ENCODE measurements around the gene HIGD2A. TPM values are rescaled to one million over a fixed set of nuclear protein-coding genes. Genes with fewer than 3 reads are reported as not detected.
"Not testable (repeated sequence)": the region's sequence is repeated elsewhere in the genome, so short reads cannot be mapped to it uniquely, and the experiment has no call there.

Gene HIGD2A
- total RNA-seq, 4 donors from 2014 or later: 105 to 134 (median 116) TPM

DNA sequence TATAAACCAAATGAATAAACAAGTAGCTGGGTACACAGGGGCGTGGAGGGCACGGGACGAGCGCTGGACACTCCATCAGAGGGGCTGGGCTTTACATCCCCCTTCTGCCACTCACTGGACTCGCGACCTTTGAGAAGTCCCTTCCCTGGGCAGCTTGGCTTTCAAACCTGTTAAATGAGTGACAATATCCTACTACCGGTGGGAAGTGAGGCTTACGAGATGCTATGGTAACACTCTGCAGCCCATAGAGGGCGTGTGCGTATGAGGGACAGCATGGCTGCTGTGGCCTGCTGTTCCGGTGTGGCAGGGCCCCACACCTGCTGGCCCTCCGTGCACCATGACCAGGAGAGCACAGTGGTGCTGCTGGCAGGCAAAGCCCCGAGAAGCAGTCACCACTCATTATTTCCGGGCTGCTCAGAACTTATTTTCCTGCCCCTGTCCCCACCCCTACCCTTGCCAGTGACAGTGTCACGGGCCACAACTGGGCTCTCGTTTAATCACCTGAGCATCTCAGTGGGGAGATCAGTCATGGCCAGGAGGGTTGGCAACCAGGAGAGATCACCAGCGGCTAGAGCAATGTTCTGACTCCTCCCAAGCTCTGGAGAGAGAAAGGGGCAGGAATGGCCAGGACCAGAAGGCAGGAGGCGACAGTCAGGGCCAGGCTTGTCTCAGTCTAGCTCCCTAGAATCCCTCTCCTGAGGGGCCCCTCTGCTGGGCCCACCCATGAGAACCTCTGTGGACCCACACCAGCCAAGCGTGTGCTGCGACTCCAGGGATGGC is 17.3 kb downstream of the HIGD2A start:
- DNase-seq (ENCODE audit: low spot score): no peak
- TF ChIP-seq, protein P1, sequence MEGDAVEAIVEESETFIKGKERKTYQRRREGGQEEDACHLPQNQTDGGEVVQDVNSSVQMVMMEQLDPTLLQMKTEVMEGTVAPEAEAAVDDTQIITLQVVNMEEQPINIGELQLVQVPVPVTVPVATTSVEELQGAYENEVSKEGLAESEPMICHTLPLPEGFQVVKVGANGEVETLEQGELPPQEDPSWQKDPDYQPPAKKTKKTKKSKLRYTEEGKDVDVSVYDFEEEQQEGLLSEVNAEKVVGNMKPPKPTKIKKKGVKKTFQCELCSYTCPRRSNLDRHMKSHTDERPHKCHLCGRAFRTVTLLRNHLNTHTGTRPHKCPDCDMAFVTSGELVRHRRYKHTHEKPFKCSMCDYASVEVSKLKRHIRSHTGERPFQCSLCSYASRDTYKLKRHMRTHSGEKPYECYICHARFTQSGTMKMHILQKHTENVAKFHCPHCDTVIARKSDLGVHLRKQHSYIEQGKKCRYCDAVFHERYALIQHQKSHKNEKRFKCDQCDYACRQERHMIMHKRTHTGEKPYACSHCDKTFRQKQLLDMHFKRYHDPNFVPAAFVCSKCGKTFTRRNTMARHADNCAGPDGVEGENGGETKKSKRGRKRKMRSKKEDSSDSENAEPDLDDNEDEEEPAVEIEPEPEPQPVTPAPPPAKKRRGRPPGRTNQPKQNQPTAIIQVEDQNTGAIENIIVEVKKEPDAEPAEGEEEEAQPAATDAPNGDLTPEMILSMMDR (IDR thresholded peaks at IDR 0.05): no peak
- no peak for ATAC-seq (ENCODE audit: low FRiP score)

DNA sequence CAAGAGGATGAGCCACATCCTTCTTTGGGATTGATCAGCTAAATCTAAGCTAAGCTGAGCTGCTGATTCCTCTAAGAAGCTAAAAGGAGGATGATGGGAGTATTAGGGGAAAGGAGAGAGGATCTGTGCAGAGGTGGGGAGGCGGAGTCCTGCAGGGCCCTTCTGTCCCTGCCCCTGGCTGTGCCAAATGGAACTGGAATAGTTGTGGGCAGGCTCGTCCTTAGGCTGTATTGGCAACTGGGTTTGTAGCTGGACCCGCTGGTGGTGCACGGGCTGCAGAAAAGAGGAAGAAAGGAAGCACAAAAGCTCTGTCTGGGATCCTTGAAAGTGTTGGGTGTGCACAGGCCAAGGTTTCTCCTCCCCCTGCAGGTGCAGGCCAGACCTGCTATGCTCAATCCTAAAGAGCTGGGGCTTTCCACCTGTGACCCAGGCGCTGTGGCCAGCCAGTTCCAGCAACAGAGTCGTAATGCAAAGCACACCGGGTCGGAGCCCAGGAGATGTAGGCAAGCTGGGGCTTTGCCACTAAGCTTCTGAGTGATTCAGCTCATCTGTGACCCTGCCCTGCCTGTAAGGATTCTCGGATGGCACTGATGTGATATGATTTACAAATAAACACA is 18.0 kb downstream of the HIGD2A start:
- DNase-seq (ENCODE audit: low spot score) (no peak), ATAC-seq (ENCODE audit: low FRiP score) (no peak)
- TF ChIP-seq, protein P1 (IDR thresholded peaks at IDR 0.05): no peak

DNA sequence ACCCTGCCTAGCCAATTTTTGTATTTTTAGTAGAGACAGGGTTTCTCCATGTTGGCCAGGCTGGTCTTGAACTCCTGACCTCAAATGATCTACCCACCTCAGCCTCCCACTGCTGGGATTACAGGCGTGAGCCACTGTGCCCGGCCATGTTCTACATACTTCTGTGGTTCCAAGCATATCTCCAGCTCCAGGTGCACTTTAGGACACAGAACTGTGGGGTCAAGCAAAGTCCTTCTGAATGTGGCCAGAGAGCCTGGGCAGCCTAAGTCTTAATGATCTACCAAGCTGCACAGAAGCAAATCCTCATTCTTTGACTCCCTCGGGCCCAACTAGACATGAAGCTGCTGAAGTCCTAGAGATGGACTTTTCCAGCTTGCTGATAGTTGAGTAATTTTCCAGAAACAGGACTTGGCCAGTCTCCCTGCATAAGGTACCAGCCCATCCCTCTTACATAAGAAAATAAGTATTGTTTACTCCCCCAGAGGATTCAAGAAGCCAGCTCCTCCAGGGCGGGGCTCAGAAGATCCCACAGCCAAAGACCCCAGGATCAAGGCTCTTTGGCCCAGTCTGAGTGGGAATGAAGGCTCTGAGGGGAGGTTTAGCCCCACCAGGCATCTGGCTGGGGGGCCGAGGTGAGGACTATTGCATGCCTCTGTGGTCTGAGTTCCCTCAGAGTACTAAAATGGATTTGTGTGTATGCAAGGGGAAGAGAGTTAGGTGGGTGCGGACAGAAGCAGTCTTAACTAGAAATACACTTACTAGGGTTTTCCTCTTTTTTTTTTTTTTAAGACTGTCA is 19.1 kb downstream of the HIGD2A start:
- DNase-seq (ENCODE audit: low spot score) (no peak), ATAC-seq (ENCODE audit: low FRiP score) (peak; percentile 72)
- TF ChIP-seq, protein P1 (IDR thresholded peaks at IDR 0.05): no peak

DNA sequence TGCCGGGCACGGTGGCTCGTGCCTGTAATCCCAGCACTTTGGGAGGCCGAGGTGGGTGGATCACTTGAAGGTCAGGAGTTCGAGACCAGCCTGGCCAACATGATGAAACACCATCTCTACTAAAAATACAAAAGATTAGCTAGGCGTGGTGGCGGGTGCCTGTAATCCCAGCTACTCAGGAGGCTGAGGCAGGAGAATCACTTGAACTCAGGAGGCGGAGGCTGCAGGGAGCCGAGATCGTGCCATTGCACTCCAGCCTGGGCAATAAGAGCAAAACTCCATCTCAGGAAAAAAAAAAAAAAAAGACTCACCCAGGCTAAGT is 19.7 kb downstream of the HIGD2A start:
- ATAC-seq (ENCODE audit: low FRiP score); DNase-seq (ENCODE audit: low spot score): not testable (repeated sequence)

DNA sequence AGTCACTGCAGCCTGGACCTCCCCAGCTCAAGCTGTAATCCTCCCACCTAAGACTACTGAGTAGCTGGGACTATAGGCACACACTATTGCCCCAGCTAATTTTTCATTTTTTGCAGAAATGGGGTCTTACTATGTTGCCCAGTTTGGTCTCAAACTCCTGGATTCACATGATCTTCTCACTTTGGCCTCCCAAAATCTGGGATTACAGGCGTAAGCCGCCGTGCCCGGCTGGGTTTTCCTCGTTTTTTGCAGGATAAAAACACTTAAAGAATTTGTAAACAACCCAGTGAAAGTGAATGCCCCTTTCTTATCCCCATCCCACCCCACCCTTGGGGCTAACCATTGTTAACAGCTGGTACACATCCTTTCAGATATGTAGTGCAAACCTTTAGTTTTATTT is 20.0 kb downstream of the HIGD2A start:
- ATAC-seq (ENCODE audit: low FRiP score) (no peak), DNase-seq (ENCODE audit: low spot score) (no peak)
- TF ChIP-seq, protein P1 (IDR thresholded peaks at IDR 0.05): no peak

DNA sequence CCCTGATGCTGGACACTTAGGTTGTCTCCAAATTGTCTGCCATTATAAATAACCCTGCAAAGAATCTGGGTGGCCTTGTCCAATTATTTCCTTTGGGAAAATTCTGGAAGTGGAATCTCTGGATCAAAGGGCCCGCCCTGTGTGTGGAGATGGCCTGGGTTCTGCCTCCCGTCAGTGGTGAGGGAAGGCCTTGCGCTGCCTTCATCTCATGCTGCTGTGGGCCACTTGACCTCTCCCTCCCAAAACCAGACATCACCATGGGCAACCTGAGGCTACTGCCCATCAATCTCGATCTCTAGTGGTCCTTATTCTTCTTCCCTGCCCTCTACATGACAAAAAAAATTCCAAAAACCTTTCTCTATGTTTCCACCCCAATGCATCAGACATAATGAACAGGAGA is 21.2 kb downstream of the HIGD2A start:
- ATAC-seq (ENCODE audit: low FRiP score) (no peak), DNase-seq (ENCODE audit: low spot score) (no peak)
- TF ChIP-seq, protein P1 (IDR thresholded peaks at IDR 0.05): no peak

DNA sequence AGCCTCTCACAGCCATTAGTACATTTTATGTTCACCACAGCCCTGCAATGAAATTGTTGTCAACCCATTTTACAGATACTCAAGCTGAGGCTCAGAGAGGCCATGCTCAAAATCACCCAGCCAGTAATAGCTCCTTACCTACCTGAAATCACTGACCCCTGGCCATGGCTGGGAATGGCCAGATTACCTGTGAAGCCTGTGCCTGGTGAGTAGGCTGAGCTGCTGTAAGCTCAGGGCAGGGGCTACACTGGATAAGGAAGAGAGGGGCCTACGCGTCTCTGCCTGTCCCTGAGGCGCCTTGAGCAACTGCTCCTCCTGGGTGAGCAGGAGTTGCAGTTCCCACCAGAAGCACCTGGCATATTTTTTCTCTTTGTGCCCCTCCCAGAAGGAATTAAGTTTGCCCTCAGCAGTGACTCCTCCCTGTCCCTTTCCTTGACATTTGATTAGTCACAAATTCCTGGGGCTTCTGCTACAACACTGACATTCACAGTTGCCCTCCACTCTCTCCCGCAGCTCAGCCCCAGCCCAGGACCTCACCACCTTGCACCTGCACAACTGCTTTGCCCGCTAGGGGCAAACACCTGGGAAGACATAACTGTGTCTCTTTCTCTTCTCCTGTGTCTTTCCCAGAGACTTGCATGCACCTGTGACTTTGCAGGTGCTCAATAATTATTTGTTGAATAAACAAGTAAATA is 22.1 kb downstream of the HIGD2A start:
- ATAC-seq (ENCODE audit: low FRiP score) (no peak), DNase-seq (ENCODE audit: low spot score) (no peak)
- TF ChIP-seq, protein P1 (IDR thresholded peaks at IDR 0.05): no peak
